DND-41 (cell line): ENCODE measurements around the gene SMARCD3.

Experiments used
- ATAC-seq: fragments of 200-7000 bp; cut with Tn5 transposase; 3 replicates; pipeline ENCODE4 v1.9.1; 2021; ENCODE audit warnings: low read depth; ENCODE audit not compliant: insufficient read depth
- DNase-seq: peaks from one replicate; pipeline ENCODE4 v3.0.0-alpha.2; 2020
- H2AFZ ChIP-seq: 2 replicates; pipeline ENCODE4 v1.6.0; 2012; ENCODE audit warnings: low read depth, low read length
- H3K27ac ChIP-seq: 2 replicates; pipeline ENCODE4 v1.5.1; 2012; ENCODE audit warnings: low read length, inconsistent platforms
- H3K27me3 ChIP-seq: fragments of 200-600 bp; sonication (generic); 2 replicates; pipeline ENCODE4 v1.6.0; 2012; ENCODE audit warnings: low read length, mild to moderate bottlenecking, inconsistent platforms; ENCODE audit not compliant: insufficient read depth, poor library complexity
- H3K36me3 ChIP-seq: 2 replicates; pipeline ENCODE4 v1.5.1; 2012; ENCODE audit warnings: low read length, inconsistent platforms; ENCODE audit not compliant: insufficient read depth
- H3K4me1 ChIP-seq: 2 replicates; pipeline ENCODE4 v1.5.1; 2012; ENCODE audit warnings: mild to moderate bottlenecking, low read length; ENCODE audit not compliant: insufficient read depth
- H3K4me2 ChIP-seq: 2 replicates; pipeline ENCODE4 v1.6.0; 2012; ENCODE audit warnings: mild to moderate bottlenecking, moderate library complexity, low read length, inconsistent platforms; ENCODE audit not compliant: insufficient read depth
- H3K4me3 ChIP-seq, 2 experiments: fragments of 200-600 bp in 1 of 2; shearing (Covaris generic) in 1 of 2; 2 replicates each; pipeline ENCODE4 v1.5.1; 2012 to 2016; ENCODE audit warnings: inconsistent platforms in 2 of 2, low read length in 2 of 2, mild to moderate bottlenecking in 2 of 2, low read depth in 1 of 2, moderate library complexity in 1 of 2
- H3K79me2 ChIP-seq: 2 replicates; pipeline ENCODE4 v1.6.0; 2012; ENCODE audit warnings: low read length, inconsistent platforms; ENCODE audit not compliant: insufficient read depth
- H3K9ac ChIP-seq: 2 replicates; pipeline ENCODE4 v1.6.0; 2012; ENCODE audit warnings: low read depth, mild to moderate bottlenecking, inconsistent platforms, low read length, moderate library complexity
- H3K9me3 ChIP-seq: 2 replicates; pipeline ENCODE4 v1.5.1; 2012; ENCODE audit warnings: low read length, moderate library complexity, mild to moderate bottlenecking, inconsistent platforms; ENCODE audit not compliant: insufficient read depth, severe bottlenecking
- H4K20me1 ChIP-seq: 2 replicates; pipeline ENCODE4 v1.6.0; 2012; ENCODE audit warnings: low read length; ENCODE audit not compliant: insufficient read depth
- CTCF ChIP-seq: IDR thresholded peaks from 2 replicates; pipeline ENCODE4 v1.5.1; 2012; ENCODE audit warnings: borderline replicate concordance, low read length, moderate library complexity, mild to moderate bottlenecking; ENCODE audit not compliant: poor library complexity, severe bottlenecking; ENCODE audit errors: extremely low read depth
- EZH2 ChIP-seq: IDR thresholded peaks from 3 replicates; pipeline ENCODE4 v1.6.1; 2012; ENCODE audit warnings: borderline replicate concordance, low read depth, mild to moderate bottlenecking, moderate library complexity, low read length, inconsistent platforms; ENCODE audit not compliant: severe bottlenecking

The SMARCD3 gene

GRCh38 chr7:151238190-151238810, 10.2 kb downstream of the SMARCD3 start:
- Histone ChIP-seq H3K9ac (no peak overlapping the region), H3K4me3 (no peak overlapping the region), H3K36me3 (peaks cover 57% of the 10 kb centered on the region), H3K79me2 (peaks cover 38% of the 10 kb centered on the region), H3K9me3 (no peaks in the 10 kb centered on the region), H3K4me2 (no peak overlapping the region), H2AFZ (no peak overlapping the region), H4K20me1 (peaks cover 50% of the 10 kb centered on the region), H3K27me3 (no peaks in the 10 kb centered on the region), H3K4me1 (peaks cover 35% of the 10 kb centered on the region), H3K27ac (no peak overlapping the region)
- DNase-seq (no peak), ATAC-seq (no peak)
- no peak for TF ChIP-seq CTCF
- no peak for TF ChIP-seq EZH2

- Histone ChIP-seq H3K27ac (no peak overlapping the region), H4K20me1 (peaks cover 52% of the 10 kb centered on the region), H3K79me2 (peaks cover 46% of the 10 kb centered on the region), H3K9ac (no peak overlapping the region), H3K36me3 (peaks cover 57% of the 10 kb centered on the region), H3K4me1 (peaks cover 29% of the 10 kb centered on the region), H3K27me3 (no peaks in the 10 kb centered on the region), H3K4me2 (no peak overlapping the region), H3K9me3 (no peaks in the 10 kb centered on the region), H3K4me3 (no peak overlapping the region), H2AFZ (no peak overlapping the region)
- ATAC-seq (no peak), DNase-seq (no peak)
- TF ChIP-seq CTCF (no peak), EZH2 (no peak)
These were observed 11.0 kb downstream of the SMARCD3 start for GRCh38 chr7:151237244-151238189.

GRCh38 chr7:151236406-151236805, 12.1 kb downstream of the SMARCD3 start:
- no peak for ATAC-seq
- Histone ChIP-seq H3K27ac (no peak overlapping the region), H3K9ac (no peak overlapping the region), H4K20me1 (peaks cover 52% of the 10 kb centered on the region), H3K9me3 (no peaks in the 10 kb centered on the region), H2AFZ (no peak overlapping the region), H3K36me3 (peaks cover 57% of the 10 kb centered on the region), H3K79me2 (peaks cover 47% of the 10 kb centered on the region), H3K4me1 (peaks cover 29% of the 10 kb centered on the region), H3K4me3 (no peak overlapping the region), H3K27me3 (no peaks in the 10 kb centered on the region), H3K4me2 (no peak overlapping the region)
- TF ChIP-seq CTCF (no peak), EZH2 (no peak)
- no peak for DNase-seq
